Measurements from ENCODE around the gene NUDT16L1.

NUDT16L1 gene

DNA sequence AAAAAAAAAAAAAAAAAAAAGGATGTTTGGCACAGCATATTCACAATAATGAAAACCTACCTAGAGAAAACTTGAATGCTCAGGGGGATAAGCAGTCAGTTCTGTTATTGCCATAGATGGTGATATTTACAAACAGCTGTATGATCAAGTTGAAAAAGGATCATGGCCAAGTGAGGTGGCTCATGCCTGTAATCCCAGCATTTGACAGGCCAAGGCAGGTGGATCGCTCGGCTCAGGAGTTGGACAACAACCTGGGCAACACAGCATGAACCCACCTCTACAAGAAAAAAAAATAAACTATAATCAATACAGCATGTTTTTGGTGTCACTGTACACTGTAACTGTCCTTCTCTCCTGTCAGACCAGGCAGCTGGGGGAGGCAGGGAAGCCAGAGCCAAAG is 21.6 kb downstream of the NUDT16L1 start:
- no peak for DNase-seq (ENCODE audit: low spot score)
- TF ChIP-seq, protein P1, sequence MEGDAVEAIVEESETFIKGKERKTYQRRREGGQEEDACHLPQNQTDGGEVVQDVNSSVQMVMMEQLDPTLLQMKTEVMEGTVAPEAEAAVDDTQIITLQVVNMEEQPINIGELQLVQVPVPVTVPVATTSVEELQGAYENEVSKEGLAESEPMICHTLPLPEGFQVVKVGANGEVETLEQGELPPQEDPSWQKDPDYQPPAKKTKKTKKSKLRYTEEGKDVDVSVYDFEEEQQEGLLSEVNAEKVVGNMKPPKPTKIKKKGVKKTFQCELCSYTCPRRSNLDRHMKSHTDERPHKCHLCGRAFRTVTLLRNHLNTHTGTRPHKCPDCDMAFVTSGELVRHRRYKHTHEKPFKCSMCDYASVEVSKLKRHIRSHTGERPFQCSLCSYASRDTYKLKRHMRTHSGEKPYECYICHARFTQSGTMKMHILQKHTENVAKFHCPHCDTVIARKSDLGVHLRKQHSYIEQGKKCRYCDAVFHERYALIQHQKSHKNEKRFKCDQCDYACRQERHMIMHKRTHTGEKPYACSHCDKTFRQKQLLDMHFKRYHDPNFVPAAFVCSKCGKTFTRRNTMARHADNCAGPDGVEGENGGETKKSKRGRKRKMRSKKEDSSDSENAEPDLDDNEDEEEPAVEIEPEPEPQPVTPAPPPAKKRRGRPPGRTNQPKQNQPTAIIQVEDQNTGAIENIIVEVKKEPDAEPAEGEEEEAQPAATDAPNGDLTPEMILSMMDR (IDR thresholded peaks at IDR 0.05; ENCODE audit: extremely low read depth, insufficient read depth, missing control alignments) = no peak
- in situ Hi-C loops (cut with MboI; ENCODE audit: low pct_unique_long_range_greater_than_20kb, low sequenced_read_pairs, unreplicated experiment) = no loop called here

DNA sequence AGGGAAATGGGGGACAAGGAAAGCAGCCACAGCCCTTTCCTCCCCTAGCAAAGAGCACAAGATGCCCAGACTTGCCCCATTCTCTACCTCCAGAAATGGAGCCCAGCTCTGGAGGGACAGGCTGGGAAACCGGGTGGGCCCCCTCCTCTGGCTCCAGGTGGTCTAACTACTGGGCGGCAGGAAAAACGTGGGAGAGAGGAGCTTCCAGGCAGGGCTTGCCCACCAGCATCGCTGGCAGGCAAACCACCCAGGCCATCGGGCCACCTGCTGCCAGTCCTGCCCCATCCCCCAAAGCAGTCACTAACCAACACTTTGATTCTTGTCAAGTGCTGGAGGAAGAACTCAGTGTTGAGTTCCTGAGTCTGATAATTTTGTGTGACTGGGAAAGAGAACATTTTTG is 25.1 kb downstream of the NUDT16L1 start:
- TF ChIP-seq, protein P1 (IDR thresholded peaks at IDR 0.05; ENCODE audit: extremely low read depth, insufficient read depth, missing control alignments) = no peak
- in situ Hi-C loops (cut with MboI; ENCODE audit: low pct_unique_long_range_greater_than_20kb, low sequenced_read_pairs, unreplicated experiment) = no loop called here
- no peak for DNase-seq (ENCODE audit: low spot score)

DNA sequence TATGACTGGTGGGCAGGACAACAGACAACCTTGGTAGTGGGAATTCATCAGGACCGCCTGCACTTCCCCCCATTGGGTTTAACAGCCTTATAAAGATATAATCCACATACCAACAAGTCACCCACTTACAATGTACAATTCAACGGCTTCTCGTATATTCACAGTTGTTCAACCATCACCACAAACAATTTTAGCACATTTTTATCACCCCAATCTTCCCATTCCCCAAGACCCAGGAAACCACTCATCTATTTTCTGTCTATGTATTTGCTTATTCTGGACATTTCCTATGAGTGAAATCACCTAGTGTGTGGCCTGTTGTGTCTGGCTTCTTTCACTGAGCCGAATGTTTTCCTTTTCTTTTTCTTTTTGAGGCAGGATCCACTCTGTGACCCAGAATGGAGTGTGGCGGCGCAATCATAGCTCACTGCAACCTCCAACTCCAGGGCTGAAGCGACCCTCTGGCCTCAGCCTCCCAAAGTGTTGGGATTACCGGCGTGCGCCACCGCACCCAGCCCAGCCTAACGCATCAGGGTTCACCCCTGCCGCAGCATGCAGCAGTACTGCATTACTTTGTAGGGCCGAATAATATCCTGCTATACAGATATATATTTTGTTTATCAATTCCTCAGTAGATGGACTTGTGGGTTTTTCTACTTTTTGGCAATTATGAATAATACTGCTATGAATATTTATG is 29.9 kb downstream of the NUDT16L1 start:
- DNase-seq (ENCODE audit: low spot score) = no peak
- TF ChIP-seq, protein P1 (IDR thresholded peaks at IDR 0.05; ENCODE audit: extremely low read depth, insufficient read depth, missing control alignments) = no peak
- in situ Hi-C loops (cut with MboI; ENCODE audit: low pct_unique_long_range_greater_than_20kb, low sequenced_read_pairs, unreplicated experiment) = no loop called here

DNA sequence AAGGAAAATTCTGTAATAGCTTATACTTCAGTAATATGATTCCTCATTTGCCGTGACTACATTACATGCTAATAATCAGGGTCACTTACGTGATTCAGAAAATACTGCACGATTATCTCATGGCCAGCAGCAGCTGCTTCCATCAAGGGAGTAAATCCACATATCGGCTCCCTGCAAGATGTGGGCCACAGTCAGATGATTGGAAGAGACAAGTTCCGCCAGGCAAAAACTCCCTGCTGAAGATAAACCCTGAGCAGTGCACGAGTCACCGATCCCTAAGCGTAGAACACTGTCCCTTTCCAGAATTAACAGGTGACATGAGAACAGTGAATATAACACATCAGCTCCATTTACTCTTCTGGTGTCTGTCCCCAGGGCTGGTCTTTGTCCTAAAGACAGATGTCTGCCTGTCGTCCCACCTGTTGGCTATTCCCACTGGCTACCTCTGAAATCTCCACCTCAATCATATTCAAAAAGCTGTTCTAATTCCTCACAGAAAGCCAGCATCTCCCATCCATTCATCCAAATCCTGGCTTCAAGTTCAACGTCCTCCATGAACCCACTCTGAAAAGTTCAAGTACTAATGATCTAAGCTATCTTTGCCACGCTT is 31.4 kb downstream of the NUDT16L1 start:
- no peak for DNase-seq (ENCODE audit: low spot score)
- in situ Hi-C loops (cut with MboI; ENCODE audit: low pct_unique_long_range_greater_than_20kb, low sequenced_read_pairs, unreplicated experiment) = loop anchor here (25.0 kb wide), 1 partner anchor 338 kb away; the partner anchor contains the start of genes ALG1 and C16orf89
- TF ChIP-seq, protein P1 (IDR thresholded peaks at IDR 0.05; ENCODE audit: extremely low read depth, insufficient read depth, missing control alignments) = no peak

DNA sequence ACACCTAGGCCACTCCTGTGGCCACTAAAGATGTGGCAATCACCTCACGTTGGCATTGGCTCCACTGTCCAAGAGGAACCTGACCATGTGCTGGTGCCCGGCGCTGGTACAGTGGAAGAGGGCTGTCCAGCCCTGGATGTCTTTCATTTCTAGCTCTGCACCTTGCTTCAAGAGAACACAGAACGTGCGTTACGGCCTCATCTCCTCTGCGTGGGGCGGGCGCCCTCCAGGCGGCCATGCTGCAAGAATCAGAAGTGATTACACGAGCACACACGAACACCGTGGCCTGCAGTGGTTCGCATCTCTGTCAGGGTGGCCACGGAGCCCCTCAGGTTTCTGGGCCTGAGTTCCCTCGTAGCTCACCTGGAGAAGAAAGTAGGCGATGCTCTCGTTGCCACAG is 33.3 kb downstream of the NUDT16L1 start:
- in situ Hi-C loops (cut with MboI; ENCODE audit: low pct_unique_long_range_greater_than_20kb, low sequenced_read_pairs, unreplicated experiment) = loop anchor here (25.0 kb wide), 1 partner anchor 336 kb away; the partner anchor contains the start of genes ALG1 and C16orf89
- DNase-seq (ENCODE audit: low spot score) = no peak
- TF ChIP-seq, protein P1 (IDR thresholded peaks at IDR 0.05; ENCODE audit: extremely low read depth, insufficient read depth, missing control alignments) = no peak

DNA sequence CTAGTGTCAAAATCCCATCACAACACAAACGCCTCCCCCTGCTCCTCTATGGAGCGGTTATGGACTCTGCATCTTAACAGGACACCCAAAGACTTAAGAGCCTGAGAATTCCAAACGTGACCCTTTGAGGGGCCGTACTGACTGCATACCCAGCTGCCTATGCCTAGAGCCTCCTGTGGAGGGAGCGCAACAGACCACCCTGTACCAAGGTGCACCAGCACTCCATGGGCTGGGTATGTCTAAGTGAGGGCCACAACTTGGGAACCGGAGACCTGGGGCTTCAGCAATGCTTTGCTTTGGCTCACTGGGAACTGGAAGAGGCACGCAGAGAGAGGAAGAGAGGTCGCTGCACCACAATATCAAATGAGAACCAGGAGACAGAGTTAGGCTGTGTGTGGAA is 35.3 kb downstream of the NUDT16L1 start:
- DNase-seq (ENCODE audit: low spot score) = no peak
- in situ Hi-C loops (cut with MboI; ENCODE audit: low pct_unique_long_range_greater_than_20kb, low sequenced_read_pairs, unreplicated experiment) = loop anchor here (25.0 kb wide), 1 partner anchor 334 kb away; the partner anchor contains the start of genes ALG1 and C16orf89
- TF ChIP-seq, protein P1 (IDR thresholded peaks at IDR 0.05; ENCODE audit: extremely low read depth, insufficient read depth, missing control alignments) = no peak
